HG03378 (cell line): ENCODE measurements around the gene PRR19.

Source experiments
- ATAC-seq: cut with Tn5 transposase; IDR thresholded peaks from one replicate; pipeline ENCODE4 v1.9.1; 2021; ENCODE audit warnings: mild to moderate bottlenecking, moderate library complexity; ENCODE audit not compliant: unreplicated experiment

The PRR19 gene

GRCh38 chr19:42343344-42344110, 41.6 kb downstream of the PRR19 start:
- ATAC-seq = no peak

DNA sequence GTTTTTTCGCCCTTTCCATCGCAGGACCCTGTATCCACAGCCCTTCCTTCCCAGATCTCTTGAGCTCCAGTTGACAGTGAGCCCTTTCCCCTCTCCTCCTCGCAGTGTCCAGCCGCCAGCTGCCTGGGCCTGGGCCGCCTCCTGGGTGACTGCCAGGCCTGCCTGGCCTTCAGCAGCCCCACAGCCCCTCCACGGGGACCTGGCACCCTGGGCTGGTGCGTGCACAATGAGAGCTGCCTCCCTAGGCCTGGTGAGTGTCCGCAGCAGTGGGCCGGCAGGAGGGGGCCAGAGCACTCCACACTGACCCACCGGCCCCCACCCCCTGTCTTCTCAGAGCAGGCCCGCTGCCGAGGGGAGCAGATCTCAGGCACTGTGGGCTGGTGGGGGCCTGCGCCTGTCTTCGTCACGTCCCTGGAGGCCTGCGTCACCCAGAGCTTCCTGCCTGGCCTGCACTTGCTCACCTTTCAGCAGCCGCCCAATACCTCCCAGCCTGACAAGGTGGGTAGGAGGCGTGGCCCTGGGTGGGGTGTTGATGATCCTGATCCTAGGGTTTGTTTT, 42.5 kb downstream of the PRR19 start:
- no peak for ATAC-seq

GRCh38 chr19:42345191-42345812, 43.4 kb downstream of the PRR19 start:
- no peak for ATAC-seq

- no peak for ATAC-seq
Measured at GRCh38 chr19:42348211-42348610, 46.3 kb downstream of the PRR19 start.

GRCh38 chr19:42349378-42350107, 47.6 kb downstream of the PRR19 start:
- ATAC-seq = no peak

DNA sequence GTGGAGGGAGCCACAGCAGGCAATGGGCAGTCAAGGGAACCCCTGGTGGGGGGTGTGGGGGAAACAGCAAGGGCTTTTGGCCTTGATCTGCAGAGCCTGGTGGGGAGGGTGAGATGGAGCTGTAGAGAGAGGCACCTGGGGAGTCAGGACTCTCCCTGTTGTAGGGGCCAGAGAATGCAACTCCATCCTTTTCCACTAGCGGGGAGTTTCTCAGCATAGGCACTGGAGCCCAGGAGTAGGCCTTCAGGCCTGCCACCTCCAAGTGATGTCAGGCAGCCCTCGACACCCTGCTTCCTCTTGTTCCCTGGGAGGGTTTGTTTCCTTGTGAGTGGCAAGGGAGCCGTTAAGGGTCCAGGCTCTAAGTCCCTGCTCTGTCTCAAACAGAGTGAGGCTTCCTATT, 48.5 kb downstream of the PRR19 start:
- ATAC-seq = no peak

GRCh38 chr19:42351079-42351735, 49.3 kb downstream of the PRR19 start:
- ATAC-seq = no peak

DNA sequence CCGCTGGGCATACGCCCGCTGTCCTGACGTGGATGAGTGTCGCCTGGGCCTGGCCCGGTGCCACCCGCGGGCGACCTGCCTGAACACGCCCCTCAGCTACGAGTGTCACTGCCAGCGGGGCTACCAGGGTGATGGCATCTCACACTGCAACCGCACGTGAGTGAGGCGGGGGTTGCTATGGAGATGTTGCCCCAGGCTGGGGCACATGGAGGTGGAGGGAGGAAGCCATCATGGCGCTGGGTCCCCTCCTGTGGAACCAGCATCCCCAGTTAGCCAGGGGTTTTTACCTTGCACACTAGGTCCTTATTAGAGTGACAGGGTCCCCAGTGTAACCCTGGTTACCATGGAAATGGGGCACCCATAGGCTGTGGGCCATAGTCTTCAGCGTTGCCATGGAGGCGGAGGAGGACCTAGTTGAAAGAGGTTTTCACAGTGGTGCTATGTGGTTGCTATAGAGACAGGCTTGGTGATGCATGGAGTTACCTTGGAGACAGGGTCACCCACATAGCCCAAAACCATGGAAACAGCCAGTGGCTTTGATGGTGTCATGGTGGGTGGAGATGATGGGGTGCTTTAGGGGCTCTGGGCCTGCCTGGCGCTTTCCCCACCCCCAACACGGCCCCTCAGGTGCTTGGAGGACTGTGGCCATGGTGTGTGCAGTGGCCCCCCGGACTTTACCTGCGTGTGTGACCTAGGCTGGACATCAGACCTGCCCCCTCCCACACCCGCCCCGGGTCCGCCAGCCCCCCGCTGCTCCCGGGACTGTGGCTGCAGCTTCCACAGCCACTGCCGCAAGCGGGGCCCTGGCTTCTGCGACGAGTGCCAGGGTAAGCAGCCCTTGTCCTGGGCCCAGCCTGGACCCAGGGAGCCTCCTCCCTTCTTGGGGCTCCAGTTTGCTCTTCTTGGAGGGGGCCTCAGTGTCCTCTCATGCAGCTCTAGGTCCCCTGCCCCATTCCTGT, 50.6 kb downstream of the PRR19 start:
- no peak for ATAC-seq

GRCh38 chr19:42353341-42354015, 51.5 kb downstream of the PRR19 start:
- no peak for ATAC-seq

GRCh38 chr19:42355896-42356295, 54.0 kb downstream of the PRR19 start:
- no peak for ATAC-seq

- no peak for ATAC-seq
Measured at GRCh38 chr19:42356686-42357085, 54.8 kb downstream of the PRR19 start.

DNA sequence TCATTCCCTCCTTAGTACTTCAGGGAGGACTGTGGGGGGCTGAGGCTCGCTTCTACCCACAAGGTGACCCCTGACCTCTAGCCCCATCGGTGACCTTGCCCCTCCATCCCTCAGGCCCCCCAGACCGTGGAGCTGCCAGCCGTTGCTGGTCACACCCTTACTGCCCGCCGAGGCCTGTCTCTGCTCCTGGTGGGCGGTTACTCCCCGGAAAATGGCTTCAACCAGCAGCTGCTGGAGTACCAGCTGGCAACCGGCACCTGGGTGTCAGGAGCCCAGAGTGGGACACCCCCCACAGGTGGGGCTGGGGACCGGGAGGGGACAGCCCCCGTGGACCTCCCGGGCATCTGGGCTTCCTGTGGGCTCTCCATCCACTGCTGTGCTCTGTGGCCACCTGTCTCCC, 55.4 kb downstream of the PRR19 start:
- ATAC-seq = no peak
